HepG2 (cell line): ENCODE measurements around the gene BBIP1. TPM values are rescaled to one million over a fixed set of nuclear protein-coding genes. Genes with fewer than 3 reads are reported as not detected.

Experiments
- ATF5 ChIP-seq: sonication (generic); formaldehyde crosslinking; IDR thresholded peaks from 2 replicates; pipeline ENCODE4 v1.4.0; 2020; ENCODE audit warnings: mild to moderate bottlenecking, low read depth, missing genetic modification reagents
- CHD4 ChIP-seq: fragments of 200-600 bp; sonication (generic); IDR thresholded peaks from 2 replicates; pipeline ENCODE4 v1.7.0; 2017; ENCODE audit warnings: mild to moderate bottlenecking, low read length, borderline replicate concordance
- HNRNPLL ChIP-seq: fragments of 200-400 bp; formaldehyde crosslinking; IDR thresholded peaks from 2 replicates; pipeline ENCODE4 v1.6.1; 2017; ENCODE audit warnings: mild to moderate bottlenecking, low read depth, low read length; ENCODE audit not compliant: poor library complexity, severe bottlenecking
- HOMEZ ChIP-seq: IDR thresholded peaks from 2 replicates; pipeline ENCODE4 v1.6.1; 2016; ENCODE audit warnings: low read depth
- HOXD1 ChIP-seq: sonication (generic); formaldehyde crosslinking; IDR thresholded peaks from 2 replicates; pipeline ENCODE4 v1.5.0; 2020; ENCODE audit warnings: missing genetic modification reagents
- IRX3 ChIP-seq: sonication (generic); formaldehyde crosslinking; IDR thresholded peaks from 2 replicates; pipeline ENCODE4 v1.8.1; 2023; ENCODE audit warnings: mild to moderate bottlenecking, low read depth, missing genetic modification reagents, borderline replicate concordance
- MTERF4 ChIP-seq: sonication (generic); formaldehyde crosslinking; IDR thresholded peaks from 2 replicates; pipeline ENCODE4 v1.8.0; 2023; ENCODE audit warnings: mild to moderate bottlenecking, missing genetic modification reagents
- PREB ChIP-seq: sonication (generic); formaldehyde crosslinking; IDR thresholded peaks from 2 replicates; pipeline ENCODE4 v1.4.0; 2020; ENCODE audit warnings: missing genetic modification reagents
- SALL1 ChIP-seq: sonication (generic); formaldehyde crosslinking; IDR thresholded peaks from 2 replicates; pipeline ENCODE4 v1.8.0; 2022; ENCODE audit warnings: mild to moderate bottlenecking, missing genetic modification reagents
- SATB2 ChIP-seq: sonication (generic); formaldehyde crosslinking; IDR thresholded peaks from 2 replicates; pipeline ENCODE4 v1.5.0; 2020; ENCODE audit warnings: missing genetic modification reagents
- SP140L ChIP-seq: sonication (generic); formaldehyde crosslinking; IDR thresholded peaks from 2 replicates; pipeline ENCODE4 v1.4.0; 2020; ENCODE audit warnings: missing genetic modification reagents, borderline replicate concordance
- SRY ChIP-seq: sonication (generic); formaldehyde crosslinking; IDR thresholded peaks from 2 replicates; pipeline ENCODE4 v1.8.0; 2022; ENCODE audit warnings: mild to moderate bottlenecking, missing genetic modification reagents
- TGIF2 ChIP-seq: IDR thresholded peaks from 2 replicates; pipeline ENCODE4 v1.6.1; 2016; ENCODE audit warnings: control low read depth, missing compliant biosample characterization
- ZBTB39 ChIP-seq: sonication (generic); formaldehyde crosslinking; IDR thresholded peaks from 2 replicates; pipeline ENCODE4 v1.5.0; 2020; ENCODE audit warnings: missing genetic modification reagents
- ZBTB7A ChIP-seq: sonication (generic); formaldehyde crosslinking; IDR thresholded peaks from 2 replicates; pipeline ENCODE4 v1.8.0; 2022; ENCODE audit warnings: mild to moderate bottlenecking, missing genetic modification reagents
- ZKSCAN1 ChIP-seq: fragments of 150-350 bp; IDR thresholded peaks from 2 replicates; pipeline ENCODE4 v1.6.1; 2014; ENCODE audit warnings: low read length
- ZMYM4 ChIP-seq: sonication (generic); formaldehyde crosslinking; IDR thresholded peaks from 2 replicates; pipeline ENCODE4 v1.8.1; 2023; ENCODE audit warnings: mild to moderate bottlenecking, missing genetic modification reagents
- ZNF333 ChIP-seq: sonication (generic); formaldehyde crosslinking; IDR thresholded peaks from 2 replicates; pipeline ENCODE4 v1.4.0; 2020; ENCODE audit warnings: mild to moderate bottlenecking, missing genetic modification reagents, borderline replicate concordance
- ZNF605 ChIP-seq: sonication (generic); formaldehyde crosslinking; IDR thresholded peaks from 2 replicates; pipeline ENCODE4 v1.8.0; 2022; ENCODE audit warnings: mild to moderate bottlenecking, missing genetic modification reagents
- ZNF607 ChIP-seq: sonication (generic); formaldehyde crosslinking; IDR thresholded peaks from 2 replicates; pipeline ENCODE4 v1.5.1; 2020; ENCODE audit warnings: missing genetic modification reagents, mild to moderate bottlenecking, borderline replicate concordance
- ZNF670 ChIP-seq: sonication (generic); formaldehyde crosslinking; IDR thresholded peaks from 2 replicates; pipeline ENCODE4 v1.8.0; 2022; ENCODE audit warnings: mild to moderate bottlenecking, missing genetic modification reagents, borderline replicate concordance
- ZNF678 ChIP-seq: sonication (generic); formaldehyde crosslinking; IDR thresholded peaks from 2 replicates; pipeline ENCODE4 v1.4.0; 2020; ENCODE audit warnings: mild to moderate bottlenecking, missing genetic modification reagents
- ZSCAN29 ChIP-seq: sonication (generic); formaldehyde crosslinking; conservative IDR thresholded peaks from 2 replicates; pipeline ENCODE4 v1.4.0; 2020; ENCODE audit warnings: mild to moderate bottlenecking, missing genetic modification reagents
- polyA plus RNA-seq, 8 experiments: library from polyadenylated mRNA; depleted of rRNA in 3 of 8; stranded (reverse) in 7 of 8; unstranded in 1 of 8; fragments of >200 nt; fragmentation: Illumina TruSeq in 4 of 8; extraction: Trizol in 4 of 8; gene quantifications; 2 replicates each; pipeline versions ENCODE4 v1.2.1 to v1.2.3, GENCODE V29; 2011 to 2016; ENCODE audit warnings: low read depth in 4 of 8, missing spikeins in 1 of 8, mixed read lengths in 1 of 8; ENCODE audit not compliant: insufficient read depth in 1 of 8
- total RNA-seq, 5 experiments: library from RNA; depleted of rRNA; stranded (reverse); fragments of >200 nt; fragmentation: Illumina TruSeq; extraction: Trizol; gene quantifications; 2 replicates each; pipeline ENCODE4 v1.2.3, GENCODE V29; 2016; ENCODE audit warnings: low read depth in 1 of 5

BBIP1 gene
- total and polyA plus RNA-seq, 2 of the 13 experiments (the other 11 are each of a cell fraction or from before 2014, with no cell fraction given) = 18.3 to 24.1 TPM

- TF ChIP-seq PREB (no peak), SRY (CRISPR knock-in tag) (peak; percentile 62; the same call in 1 of the 2 replicates), HOXD1 (CRISPR knock-in tag) (no peak), ZNF605 (CRISPR knock-in tag) (peak; percentile 55; the same call in 1 of the 2 replicates), SALL1 (peak; percentile 56; the same call in 1 of the 2 replicates), CHD4 (no peak), TGIF2 (CRISPR knock-in tag) (no peak), HNRNPLL (peak; percentile 67), ZNF333 (CRISPR knock-in tag) (no peak; the same call in 1 of the 2 replicates), ZSCAN29 (CRISPR knock-in tag) (0 out of 2 replicates have a peak, but pooled peaks have one; percentile 35), IRX3 (CRISPR knock-in tag) (0 out of 2 replicates have a peak, but pooled peaks have one; percentile 26), ZBTB7A (CRISPR knock-in tag) (peak; percentile 76), SP140L (CRISPR knock-in tag) (no peak), ZNF670 (CRISPR knock-in tag) (0 out of 2 replicates have a peak, but pooled peaks have one; percentile 64), ZNF607 (CRISPR knock-in tag) (peak; percentile 28; the same call in 1 of the 2 replicates), HOMEZ (CRISPR knock-in tag) (no peak), SATB2 (CRISPR knock-in tag) (no peak), ZMYM4 (peak; percentile 45; the same call in 1 of the 2 replicates), ZKSCAN1 (no peak), ATF5 (CRISPR knock-in tag) (no peak), ZBTB39 (CRISPR knock-in tag) (0 out of 2 replicates have a peak, but pooled peaks have one; percentile 44), ZNF678 (CRISPR knock-in tag) (no peak), MTERF4 (CRISPR knock-in tag) (no peak)
These were observed 46.6 kb downstream of the BBIP1 start (continued) for GRCh38 chr10:110872145-110872983.
